Measurements from ENCODE around the gene TBX2.
A peak's percentile ranks its signal among the peaks of the same experiment; 100 is the strongest.

Gene TBX2

GRCh38 chr17:61405686-61406536 is 6.3 kb downstream of the TBX2 start:
- DNase-seq (ENCODE audit: low read depth): no peak
- H3K4me3 ChIP-seq (ENCODE audit: low read depth, low read length): no peak overlapping the region
- TF ChIP-seq, protein P1, sequence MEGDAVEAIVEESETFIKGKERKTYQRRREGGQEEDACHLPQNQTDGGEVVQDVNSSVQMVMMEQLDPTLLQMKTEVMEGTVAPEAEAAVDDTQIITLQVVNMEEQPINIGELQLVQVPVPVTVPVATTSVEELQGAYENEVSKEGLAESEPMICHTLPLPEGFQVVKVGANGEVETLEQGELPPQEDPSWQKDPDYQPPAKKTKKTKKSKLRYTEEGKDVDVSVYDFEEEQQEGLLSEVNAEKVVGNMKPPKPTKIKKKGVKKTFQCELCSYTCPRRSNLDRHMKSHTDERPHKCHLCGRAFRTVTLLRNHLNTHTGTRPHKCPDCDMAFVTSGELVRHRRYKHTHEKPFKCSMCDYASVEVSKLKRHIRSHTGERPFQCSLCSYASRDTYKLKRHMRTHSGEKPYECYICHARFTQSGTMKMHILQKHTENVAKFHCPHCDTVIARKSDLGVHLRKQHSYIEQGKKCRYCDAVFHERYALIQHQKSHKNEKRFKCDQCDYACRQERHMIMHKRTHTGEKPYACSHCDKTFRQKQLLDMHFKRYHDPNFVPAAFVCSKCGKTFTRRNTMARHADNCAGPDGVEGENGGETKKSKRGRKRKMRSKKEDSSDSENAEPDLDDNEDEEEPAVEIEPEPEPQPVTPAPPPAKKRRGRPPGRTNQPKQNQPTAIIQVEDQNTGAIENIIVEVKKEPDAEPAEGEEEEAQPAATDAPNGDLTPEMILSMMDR (IDR thresholded peaks at IDR 0.05; ENCODE audit: low read depth, low read length, missing control alignments): no peak
- in situ Hi-C loops (cut with HindIII; ENCODE audit: low sequenced_read_pairs): loop anchor here (10.0 kb wide), 1 partner anchor 401 kb away; no protein-coding TSS in a partner anchor

GRCh38 chr17:61406537-61406845 is 6.8 kb downstream of the TBX2 start:
- H3K4me3 ChIP-seq (ENCODE audit: low read depth, low read length): no peak overlapping the region
- TF ChIP-seq, protein P1 (IDR thresholded peaks at IDR 0.05; ENCODE audit: low read depth, low read length, missing control alignments): no peak
- DNase-seq (ENCODE audit: low read depth): no peak
- in situ Hi-C loops (cut with HindIII; ENCODE audit: low sequenced_read_pairs): loop anchor here (10.0 kb wide), 1 partner anchor 402 kb away; no protein-coding TSS in a partner anchor

DNA sequence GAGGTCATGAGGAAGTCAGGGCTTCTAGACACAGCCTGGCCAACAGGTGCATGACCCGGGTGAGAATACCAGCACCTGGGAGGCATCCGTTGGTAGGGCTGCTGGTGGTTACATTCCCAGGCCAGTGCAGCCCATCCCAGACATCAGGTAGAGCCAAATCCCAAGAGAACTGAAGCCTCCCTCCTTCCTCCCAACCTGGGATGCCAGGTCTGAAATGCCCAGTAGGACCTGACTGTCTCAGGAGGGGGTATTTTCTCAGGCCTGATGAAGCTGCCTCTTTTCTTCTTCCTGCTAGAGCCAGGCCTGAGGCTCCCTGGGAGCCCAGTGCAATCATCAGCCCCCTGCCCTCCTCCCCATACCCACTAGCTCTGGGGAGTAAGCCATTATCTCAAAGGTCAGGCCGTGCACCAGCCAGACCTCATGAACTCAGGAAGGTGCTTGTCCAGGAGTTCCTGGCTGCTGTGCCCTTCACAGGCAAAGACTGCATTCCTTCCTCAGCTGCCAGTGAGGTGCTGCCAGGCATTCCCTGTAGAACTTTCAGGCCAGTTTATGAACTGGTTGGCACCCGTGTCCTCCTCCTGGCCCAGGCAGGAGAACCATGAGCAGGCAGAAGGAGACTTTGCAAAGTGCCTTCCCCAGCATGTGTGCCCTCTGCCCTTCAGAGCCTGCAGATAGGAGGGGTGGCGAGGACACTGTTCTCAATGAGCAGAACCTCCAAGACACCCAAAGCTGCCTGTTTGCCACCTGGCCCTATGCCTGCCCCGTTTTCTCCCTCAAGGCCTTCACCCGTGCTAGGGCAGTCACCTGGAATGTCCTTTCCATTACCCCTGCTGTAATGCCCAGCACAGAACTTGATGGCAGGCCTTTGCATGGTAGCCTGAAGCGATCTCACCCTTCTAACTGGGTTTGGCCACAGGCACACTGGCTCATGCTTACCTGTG is 7.6 kb downstream of the TBX2 start:
- no peak overlapping the region for H3K4me3 ChIP-seq (ENCODE audit: low read depth, low read length)
- in situ Hi-C loops (cut with HindIII; ENCODE audit: low sequenced_read_pairs): loop anchor here (10.0 kb wide), 1 partner anchor 402 kb away; no protein-coding TSS in a partner anchor
- TF ChIP-seq, protein P1 (IDR thresholded peaks at IDR 0.05; ENCODE audit: low read depth, low read length, missing control alignments): no peak
- DNase-seq (ENCODE audit: low read depth): no peak

DNA sequence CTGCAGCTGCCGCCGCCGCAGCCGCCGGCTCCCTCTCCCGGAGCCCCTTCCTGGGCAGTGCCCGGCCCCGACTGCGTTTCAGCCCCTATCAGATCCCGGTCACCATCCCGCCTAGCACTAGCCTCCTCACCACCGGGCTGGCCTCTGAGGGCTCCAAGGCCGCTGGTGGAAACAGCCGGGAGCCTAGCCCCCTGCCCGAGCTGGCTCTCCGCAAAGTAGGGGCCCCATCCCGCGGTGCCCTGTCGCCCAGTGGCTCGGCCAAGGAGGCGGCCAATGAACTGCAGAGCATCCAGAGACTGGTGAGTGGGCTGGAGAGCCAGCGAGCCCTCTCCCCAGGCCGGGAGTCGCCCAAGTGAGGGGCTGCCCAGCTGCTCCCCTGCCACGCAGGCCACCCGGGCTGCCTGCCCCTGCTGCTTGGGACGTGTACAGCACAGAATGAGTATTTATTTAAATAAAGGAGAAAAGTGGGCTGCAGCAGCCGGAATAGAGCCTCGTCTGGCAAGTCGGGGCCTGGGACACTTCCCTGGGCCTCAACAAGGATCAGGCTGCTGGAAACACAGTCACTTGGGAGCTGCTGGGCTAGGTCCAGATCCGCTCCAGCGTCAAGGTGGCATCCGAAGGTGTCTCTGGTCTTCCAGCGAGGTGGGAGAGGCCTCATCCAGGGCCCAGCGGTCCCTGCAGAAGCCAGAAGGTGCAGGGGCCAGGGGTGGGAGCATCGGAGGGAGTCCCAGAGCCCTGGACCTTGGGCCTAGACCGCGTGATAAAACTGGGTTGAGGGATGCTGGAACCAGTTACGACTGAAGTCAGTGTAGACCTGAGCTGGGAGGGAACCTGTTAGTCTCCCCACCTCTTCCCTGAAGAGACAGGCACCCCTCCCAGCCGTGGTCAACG is 8.8 kb downstream of the TBX2 start:
- in situ Hi-C loops (cut with HindIII; ENCODE audit: low sequenced_read_pairs): loop anchor here (10.0 kb wide), 1 partner anchor 404 kb away; no protein-coding TSS in a partner anchor
- H3K4me3 ChIP-seq (ENCODE audit: low read depth, low read length): no peak overlapping the region
- TF ChIP-seq, protein P1 (IDR thresholded peaks at IDR 0.05; ENCODE audit: low read depth, low read length, missing control alignments): no peak

DNA sequence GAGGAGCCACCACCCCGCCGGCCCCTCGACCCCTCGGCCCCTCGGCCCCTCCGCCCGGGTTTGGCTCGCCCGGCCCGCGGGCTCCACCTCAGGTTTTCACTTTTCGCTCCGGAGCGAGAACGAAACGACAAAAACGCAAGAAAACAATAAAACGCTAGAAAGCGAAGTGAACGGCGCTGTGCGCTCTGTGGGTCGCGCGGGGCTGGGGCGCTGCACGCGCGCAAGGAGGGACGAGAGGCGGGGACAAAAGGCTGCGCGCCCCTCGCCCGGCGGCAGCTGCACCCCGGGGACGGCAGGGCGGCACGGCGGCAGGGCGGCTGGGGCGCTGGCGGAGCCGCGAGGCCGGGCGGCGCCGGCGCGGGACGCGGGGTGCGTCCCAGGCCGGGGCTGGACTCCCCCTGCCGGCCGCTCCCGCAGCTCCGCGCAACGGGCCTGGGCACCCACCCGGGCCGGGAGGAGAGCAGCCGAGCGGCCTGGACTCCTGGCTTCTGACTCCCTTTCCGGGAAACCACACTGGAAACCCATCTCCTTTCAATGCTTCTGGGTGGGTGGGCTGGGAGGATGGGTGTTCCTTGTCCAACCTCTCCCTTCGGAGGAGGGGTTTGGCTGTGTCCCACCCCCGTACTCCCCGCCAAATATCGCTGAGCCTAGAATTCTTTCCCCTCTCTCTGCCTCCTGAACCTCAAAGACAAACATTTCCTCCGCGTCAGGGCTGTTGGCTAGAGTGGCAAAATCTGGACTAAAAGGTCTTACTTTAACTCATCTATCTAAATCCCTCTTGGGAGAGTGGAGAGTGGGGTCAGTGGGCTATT is 9.9 kb downstream of the TBX2 start:
- no peak for DNase-seq (ENCODE audit: low read depth)
- in situ Hi-C loops (cut with HindIII; ENCODE audit: low sequenced_read_pairs): loop anchor here (10.0 kb wide), 1 partner anchor 405 kb away; no protein-coding TSS in a partner anchor
- TF ChIP-seq, protein P1 (IDR thresholded peaks at IDR 0.05; ENCODE audit: low read depth, low read length, missing control alignments): peak; percentile 45
- H3K4me3 ChIP-seq (ENCODE audit: low read depth, low read length): peak overlapping the region; percentile 45

More for the DNA sequence above, 8.8 kb downstream of the TBX2 start:
- DNase-seq (ENCODE audit: low read depth): no peak

All from astrocyte of the cerebellum (primary cell).